GM19324 (cell line): ENCODE results near the gene BAZ2B.
"Not testable (repeated sequence)": the region's sequence is repeated elsewhere in the genome, so short reads cannot be mapped to it uniquely, and the experiment has no call there.

Experiments
- ATAC-seq: cut with Tn5 transposase; IDR thresholded peaks from one replicate; pipeline ENCODE4 v1.9.1; 2021; ENCODE audit warnings: mild to moderate bottlenecking, moderate library complexity; ENCODE audit not compliant: unreplicated experiment, low FRiP score

BAZ2B gene

DNA sequence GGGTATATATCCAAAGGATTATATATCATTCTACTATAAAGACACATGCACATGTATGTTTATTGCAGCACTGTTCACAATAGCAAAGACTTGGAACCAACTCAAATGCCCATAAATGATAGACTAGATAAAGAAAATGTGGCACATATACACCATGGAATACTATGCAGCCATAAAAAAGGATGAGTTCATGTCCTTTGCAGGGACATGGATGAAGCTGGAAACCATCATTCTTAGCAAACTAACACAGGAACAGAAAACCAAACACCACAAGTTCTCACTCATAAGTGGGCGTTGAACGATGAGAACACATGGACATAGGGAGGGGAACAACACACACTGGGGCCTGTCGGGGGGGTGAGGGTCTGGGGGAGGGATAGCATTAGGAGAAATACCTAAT lies 254.7 kb downstream of the BAZ2B start:
- not testable (repeated sequence) for ATAC-seq

DNA sequence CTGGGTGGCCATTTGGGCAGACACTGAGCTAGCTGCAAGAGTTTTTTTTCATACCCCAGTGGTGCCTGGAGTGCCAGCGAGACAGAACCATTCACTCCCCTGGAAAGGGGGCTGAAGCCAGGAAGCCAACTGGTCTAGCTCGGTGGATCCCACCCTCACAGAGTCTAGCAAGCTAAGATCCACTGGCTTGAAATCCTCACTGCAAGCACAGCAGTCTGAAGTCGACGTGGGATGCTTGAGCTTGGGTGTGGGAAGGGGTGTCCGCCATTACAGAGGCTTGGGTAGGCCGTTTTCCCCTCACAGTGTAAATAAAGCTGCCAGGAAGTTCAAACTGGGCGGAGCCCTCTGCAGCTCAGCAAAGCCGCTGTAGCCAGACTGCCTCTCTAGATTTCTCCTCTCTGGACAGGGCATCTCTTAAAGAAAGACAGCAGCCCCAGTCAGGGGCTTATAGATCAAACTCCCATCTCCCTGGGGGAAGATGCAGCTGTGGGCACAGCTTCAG lies 260.2 kb downstream of the BAZ2B start:
- ATAC-seq = no peak

DNA sequence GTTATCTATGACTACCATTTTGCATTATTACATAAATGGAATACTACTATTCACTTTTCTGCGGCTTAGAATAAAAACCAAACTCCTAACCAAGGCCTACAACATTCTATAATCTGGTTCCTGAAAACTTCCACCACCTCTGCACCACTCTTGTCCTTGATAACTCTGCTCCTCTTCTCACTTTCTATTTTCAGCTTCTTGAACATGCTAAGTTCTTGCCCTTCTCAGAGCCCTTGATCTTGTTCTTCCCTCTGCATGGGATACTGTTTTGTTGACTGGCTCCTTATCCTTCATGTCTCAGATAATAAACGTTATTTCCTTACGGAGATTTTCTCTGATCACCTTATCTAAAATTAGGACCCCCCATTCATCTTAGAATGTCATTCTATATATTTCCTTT lies 264.4 kb downstream of the BAZ2B start:
- ATAC-seq = no peak

DNA sequence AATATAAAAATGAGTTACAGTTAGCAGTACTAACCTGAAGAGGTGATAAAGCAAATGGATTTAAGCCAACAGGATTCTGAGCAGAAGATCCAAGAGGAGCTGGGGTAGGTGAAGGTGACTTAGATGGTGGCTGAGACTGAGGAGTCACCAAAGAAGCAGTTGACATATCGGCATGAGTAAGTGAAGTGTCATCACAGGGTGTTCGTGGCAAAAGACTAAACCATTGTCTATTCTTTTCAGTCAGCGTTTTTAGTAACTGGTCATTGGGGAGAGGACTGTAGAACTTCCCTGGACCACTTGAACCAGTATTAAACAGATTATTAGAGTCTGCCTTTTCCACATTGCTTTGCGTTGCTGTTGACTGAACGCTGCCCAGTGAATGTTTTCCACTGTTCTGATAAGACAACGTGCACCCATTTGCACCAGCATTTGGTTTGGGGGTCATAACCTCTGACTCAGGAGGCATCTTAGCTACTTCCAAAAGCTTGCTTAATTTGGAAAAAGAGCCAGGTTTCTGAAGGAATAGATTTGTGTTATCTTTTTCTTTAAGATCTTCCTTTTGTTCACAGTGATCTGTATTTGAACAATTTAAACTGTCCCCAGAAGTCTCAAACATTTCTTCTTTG lies 266.6 kb downstream of the BAZ2B start:
- no peak for ATAC-seq

DNA sequence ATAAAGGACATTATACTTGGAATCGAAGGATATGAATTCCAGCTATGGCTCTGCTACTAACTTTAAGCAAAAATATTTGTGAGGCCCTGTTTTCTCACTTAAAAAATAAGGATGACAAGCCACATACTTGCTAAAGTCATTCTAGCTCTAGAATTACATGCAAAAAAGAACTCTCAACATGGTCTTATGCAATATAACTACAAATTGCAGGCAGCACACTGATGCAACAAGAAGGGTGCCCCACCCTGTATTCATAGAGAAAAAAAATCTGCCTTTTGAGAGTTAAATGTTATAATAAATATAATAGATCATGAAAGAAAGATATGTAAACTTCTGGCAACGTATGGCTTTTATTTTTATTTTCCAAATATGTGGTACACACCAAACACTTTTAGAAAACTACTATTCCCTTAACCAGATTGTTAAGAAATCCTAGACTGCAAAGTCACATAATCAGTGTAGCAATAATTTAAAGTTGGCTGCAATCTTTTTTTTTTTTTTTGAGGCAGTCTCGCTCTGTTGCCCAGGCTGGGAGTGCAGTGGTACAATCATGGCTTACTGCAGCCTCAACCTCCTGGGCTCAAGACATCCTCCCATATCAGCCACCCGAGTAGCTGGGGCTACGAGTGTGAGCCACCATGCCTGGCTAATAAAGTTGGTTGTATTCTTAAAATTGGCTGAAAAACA lies 289.6 kb downstream of the BAZ2B start:
- no peak for ATAC-seq

DNA sequence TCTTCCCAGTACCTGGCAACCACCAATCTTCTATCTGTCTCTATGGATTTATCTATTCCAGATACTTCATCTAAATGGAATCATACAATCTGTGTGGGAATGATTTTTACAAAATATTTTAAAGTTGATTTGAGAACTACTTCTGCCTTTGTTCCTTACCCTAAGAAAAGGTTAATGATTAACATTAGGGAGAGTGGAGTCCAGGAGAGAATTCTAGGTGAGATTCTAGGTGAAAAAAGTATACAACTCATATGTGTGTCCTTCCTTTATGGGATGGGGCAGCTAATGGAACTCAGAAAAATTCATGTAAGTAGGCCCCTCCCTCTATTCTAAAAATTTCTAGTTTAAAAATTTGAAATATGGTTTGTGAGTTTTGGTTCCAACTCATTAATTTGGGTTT lies 293.9 kb downstream of the BAZ2B start:
- no peak for ATAC-seq

DNA sequence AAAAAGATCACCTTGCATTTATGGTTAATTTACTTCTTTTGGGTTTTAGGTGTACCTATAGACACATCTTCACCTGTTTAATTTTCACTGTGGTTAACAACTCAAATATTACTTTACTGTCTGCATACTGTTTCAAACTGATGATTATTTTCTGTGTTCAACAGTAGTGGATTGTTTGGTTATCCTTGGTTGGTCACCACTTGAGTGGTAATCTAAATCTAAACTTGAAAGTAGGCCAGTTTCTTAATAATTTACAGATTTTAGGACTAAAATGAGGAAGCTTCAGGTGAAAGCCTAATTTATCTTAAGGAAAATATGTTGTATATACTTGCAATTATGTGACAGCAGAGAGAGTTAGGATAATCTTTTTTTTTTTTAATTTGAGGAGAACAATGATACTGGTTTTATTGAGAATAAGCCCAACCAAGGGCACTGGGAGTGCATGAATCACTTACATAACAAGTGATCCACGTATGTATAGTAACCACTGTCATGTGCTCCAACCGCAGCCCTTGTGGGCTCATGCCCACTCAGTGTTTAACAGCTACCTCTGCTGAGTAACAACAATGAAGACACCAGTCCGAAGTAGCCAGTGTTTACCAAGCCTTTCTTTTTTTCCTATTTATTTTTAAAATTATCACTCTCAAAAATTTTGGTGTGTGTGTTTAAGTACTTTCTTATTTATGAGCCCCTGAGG lies 298.8 kb downstream of the BAZ2B start:
- no peak for ATAC-seq

DNA sequence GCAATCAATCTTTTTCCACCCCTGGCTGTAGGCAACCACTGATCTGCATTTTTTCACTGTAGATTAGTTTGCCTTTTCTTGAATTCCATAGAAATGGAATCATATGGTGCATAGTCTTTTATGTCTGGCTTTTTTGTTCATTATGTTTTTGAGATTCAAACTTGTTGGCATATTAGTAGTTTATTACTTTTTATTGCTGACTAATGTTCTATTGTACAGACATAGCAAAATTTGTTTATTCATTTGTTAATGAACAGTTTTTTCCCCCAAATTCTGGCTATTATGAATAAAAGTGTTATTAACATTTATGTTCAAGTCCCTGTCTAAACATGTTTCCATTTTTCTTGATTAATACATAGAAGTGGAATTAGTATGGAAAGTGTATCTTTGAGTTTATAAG lies 308.4 kb downstream of the BAZ2B start:
- no peak for ATAC-seq

DNA sequence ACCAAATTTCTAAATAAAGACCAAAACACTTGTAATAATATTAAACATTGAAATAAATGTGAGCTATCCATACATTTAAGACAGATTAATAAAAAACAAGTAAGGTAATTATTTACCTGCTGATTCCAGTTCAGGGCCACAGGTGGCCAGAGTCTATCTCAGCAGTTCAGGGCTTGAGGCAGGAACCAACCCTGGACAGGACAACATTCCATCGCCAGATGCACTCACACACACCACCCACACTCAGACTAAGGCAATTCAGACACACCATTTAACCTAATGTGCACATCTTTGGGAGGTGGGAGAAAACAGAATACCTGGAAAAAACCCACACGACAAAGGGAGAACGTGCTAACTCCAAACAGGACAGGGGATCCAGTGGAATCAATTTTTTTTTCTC lies 315.8 kb downstream of the BAZ2B start:
- ATAC-seq = no peak

DNA sequence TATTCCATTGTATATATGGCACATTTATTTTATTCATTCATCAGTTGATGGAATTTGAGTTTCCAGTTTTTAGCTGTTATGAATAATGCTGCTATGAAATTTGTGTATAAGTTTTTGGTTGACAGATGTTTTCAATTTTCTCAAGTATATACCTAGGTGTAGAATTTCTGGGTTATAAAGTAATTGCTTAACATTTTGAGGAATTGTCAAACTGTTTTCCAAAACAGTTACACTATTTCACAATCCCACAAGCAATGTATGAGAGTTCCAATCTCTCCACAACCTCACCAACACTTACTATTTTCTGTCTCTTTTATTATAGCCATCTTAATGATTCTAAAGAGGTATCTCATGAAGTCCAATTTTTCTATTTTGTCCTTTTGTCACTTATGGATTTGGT lies 317.4 kb downstream of the BAZ2B start:
- no peak for ATAC-seq

DNA sequence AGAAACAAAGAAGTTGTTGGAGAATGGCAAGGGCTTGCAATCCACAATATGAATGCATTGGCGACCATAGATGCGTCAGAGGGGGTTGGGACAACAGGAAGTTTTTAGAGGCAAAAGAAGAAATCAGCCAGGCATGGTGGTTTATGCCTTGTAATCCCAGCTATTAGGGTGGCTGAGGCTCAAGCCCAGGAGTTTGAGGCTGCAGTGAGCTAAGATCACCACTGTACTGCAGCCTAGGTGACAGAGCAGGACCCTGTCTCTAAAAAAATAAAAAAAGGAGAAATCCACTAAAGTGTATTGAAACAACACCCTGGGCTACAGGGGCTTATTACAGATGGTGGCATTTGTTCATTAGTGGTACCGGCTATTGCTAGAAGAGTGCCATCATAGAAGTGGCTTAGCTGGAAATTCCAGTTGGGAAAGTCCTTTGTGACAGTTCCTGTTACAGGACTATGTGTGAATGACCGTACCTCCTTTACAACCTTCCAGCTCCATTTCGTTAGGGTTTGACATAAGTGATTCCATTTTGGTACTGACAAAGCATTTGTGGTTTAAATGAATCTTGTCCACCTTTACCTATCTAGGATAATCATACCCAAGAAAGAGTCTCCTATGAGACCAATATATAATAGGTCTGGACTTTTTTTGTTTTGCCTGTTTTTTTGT lies 319.2 kb downstream of the BAZ2B start:
- no peak for ATAC-seq

DNA sequence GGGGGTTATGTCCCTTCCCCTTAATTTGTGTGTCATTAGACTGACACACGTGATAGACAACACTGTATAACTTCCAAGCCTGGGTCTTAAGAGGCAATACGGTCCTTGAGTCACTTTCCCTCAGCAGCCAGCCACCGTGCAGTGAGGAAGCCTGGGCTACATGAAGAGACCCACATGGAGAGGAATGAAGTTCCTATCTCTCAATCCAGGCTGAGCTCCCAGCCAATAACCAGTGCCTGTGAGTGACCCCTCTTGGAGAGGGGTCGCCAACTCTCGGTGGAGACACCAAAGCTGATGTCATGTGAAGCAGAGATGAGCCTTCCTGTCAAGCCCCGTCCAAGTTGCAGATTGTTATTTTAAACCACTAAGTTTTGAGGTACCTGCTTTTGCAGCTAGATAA lies 324.2 kb downstream of the BAZ2B start:
- no peak for ATAC-seq

DNA sequence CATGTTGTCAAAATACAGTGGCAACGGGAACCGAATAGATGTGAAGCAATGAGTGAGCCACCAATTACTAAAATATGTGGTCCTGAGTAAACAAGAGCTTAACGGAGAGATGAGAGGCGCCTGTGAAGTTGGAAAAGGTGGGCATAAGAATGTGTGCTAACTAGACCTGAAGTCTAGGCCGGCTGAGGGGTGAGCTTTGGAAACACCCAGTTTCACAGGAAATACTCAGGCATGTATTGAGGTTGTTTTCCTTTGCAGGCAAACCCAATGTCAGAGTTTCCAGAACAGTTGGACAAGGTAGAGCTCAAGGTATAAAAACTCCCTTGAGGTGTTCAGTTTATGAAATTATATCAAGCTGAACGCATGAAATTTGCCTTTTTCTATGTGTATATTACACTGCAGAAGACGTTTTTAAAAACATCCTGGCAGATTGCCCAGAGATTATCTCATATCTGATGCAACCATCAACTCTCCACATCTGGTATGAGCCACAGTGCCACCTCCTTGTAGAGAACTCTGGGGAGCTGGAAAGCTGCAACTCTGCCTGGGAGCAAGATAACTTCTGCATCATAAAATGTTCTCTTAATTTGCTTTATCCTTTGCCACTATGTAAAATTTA lies 325.9 kb downstream of the BAZ2B start:
- ATAC-seq = no peak

DNA sequence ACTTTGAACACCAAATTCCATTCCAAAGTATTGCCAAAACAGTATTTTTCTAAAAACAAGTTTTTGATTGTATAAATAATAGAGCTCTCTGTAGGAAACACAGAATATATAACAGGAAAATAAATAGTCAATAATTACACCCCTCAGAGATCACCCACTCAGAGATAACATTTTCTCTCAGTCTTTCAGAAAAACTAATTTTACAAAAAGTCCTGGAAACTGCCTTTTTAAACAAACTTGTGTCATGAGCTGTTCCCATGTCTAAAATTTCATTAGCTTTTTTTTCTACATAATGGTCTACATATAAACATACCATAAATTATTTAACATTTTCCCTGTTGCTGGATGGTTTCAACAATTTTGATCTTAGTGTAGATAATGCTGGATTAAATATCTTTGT lies 328.6 kb downstream of the BAZ2B start:
- no peak for ATAC-seq

DNA sequence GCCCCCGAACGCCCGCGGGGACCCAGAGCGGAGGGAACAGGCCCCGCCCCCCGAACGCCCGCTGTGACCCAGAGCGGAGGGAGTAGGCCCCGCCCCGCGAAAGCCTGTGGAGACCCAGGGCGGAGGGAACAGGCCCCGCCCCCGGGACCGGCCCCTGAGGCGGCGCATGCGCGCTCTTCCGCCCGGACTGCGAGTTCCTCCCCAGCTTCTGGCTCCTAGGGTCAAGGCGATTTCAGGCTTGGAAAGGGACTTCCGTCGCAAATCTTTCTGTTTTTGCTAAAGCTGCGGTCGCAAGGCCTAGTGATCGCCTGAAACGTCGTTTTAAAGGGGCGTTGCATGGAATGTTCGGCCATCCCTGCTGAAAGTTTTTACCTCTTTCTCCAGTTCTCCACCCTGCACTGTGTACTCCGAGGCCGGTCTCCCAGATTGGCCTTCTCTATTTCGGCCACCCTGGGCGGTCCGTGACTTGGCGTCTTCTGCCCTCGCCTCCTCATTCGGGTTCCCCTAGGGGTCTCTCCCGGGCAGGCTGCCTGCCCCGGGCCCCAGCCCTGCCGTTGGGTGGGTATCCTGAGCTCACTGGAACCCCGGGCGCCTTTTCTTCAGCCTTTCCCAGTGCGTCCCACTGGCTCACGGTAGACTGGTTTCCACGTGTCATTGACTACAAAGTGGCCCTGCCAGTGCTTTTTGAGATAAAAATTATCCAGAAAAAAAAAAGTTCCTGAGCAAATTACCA lies 329.5 kb downstream of the BAZ2B start:
- ATAC-seq = peak; percentile 95

DNA sequence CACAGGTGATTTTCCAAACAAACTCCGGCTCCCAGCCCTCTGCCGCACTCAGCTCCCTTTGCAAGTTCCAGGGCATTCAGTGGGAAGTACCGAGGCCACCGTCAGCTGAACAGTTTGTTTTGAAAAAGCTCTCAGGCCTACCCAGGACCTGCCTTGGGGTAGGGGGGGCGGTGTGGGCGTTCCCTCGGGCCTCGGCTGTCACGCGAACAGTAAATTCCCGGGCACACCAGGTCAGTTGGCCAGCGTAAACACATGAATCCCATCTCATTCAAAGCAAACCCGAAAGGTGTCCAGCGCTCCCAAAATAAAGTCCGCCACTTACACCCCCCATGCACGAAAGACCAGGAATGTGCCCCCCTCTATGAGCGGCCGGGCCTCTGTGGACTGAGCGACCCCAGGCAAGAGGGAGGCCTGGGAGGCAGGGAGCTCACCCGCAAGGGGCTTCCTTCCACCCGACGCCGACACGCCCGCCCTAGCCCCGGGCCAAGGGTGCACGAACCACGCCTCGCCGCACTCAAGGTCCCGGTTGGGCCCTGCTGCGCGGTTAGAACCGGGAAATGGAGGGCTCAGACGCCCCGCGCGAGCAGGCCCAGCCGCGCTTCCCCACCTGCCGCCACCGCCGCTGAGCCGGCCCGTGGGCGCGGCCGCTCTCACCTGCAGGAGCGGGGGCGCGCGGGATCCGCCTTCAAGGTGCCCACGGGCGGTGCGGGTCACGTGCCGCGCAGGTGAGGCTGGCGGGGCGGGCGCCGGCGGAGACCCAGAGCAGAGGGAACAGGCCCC lies 330.2 kb downstream of the BAZ2B start, which contains the start of gene WDSUB1:
TSS of gene WDSUB1 (minus strand) at position 775 of the 780 bp plus-strand sequence. CDS start 3,634 bp downstream, outside the sequence.
- ATAC-seq = no peak

DNA sequence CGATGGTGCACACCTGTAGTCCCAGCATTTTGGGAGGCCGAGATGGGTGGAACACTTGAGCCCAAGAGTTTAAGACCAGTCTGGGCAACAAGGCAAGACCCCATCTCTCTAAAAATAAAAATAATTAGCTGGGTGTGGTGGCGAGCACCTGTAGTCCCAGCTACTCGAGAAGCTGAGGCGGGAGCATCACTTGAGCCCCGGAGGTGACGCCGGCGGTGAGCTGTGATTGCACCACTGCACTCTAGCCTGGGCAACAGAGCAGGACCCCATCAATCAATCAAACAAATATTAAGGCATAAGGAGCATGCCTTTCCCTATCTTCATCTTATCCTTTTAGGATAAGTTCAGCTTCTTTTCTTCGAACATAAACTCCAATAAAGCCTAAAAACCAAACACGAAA lies 330.9 kb downstream of the BAZ2B start:
- no peak for ATAC-seq

DNA sequence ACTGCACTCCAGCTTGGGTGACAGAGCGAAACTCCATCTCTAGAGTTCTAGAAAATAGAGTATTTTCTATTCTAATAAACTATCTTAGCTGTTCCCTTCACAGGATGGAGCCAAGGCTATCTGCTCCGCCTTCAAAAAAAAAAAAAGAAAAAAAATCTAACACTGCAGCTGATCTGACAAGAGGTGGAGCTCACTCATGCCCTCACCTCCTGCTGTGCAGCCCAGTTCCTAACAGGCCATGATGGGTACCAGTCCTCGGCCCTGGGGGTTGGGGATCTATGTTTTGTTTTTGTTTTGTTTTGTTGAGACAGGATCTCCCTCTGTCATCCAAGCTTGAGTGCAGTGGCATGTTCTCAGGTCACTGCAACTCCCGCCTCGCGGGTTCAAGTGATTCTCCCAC lies 332.8 kb downstream of the BAZ2B start:
- ATAC-seq = no peak

DNA sequence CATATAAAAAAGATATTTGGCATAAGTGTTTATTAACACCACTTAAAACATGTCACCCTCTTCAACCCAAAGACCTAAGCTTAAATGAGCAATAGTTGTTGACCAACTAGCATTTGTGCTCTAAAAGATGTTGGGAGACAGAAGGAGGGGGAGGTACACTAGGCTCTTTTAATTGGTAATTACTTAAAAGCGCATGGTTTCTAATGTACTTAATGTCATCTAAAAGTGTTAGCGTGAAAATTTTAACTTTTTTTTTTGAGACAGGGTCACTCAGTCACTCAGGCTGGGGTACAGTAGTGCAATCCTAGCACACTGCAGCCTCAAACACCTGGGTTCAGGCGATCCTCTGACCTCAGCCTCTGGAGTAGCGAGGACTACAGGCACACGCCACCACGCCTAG lies 335.3 kb downstream of the BAZ2B start:
- no peak for ATAC-seq
